NAMALWA (cell line): Measurements from ENCODE around the gene PRPF19.

Experiments used
- DNase-seq: peaks from one replicate; pipeline ENCODE4 v3.0.0-alpha.2; 2015; ENCODE audit warnings: low spot score

Gene PRPF19

GRCh38 chr11:60937811-60938210, 31.4 kb upstream of the PRPF19 start:
- no peak for DNase-seq

GRCh38 chr11:60937144-60937527, 30.8 kb upstream of the PRPF19 start:
- DNase-seq = no peak

- no peak for DNase-seq
These were observed 30.2 kb upstream of the PRPF19 start for GRCh38 chr11:60936467-60937143.

- DNase-seq = no peak
These were observed 29.5 kb upstream of the PRPF19 start for GRCh38 chr11:60935676-60936442.

GRCh38 chr11:60934790-60935605, 28.6 kb upstream of the PRPF19 start:
- no peak for DNase-seq

GRCh38 chr11:60934124-60934789, 27.9 kb upstream of the PRPF19 start:
- DNase-seq = no peak

GRCh38 chr11:60933416-60934123, 27.2 kb upstream of the PRPF19 start:
- no peak for DNase-seq

GRCh38 chr11:60932605-60933356, 26.4 kb upstream of the PRPF19 start:
- peak; percentile 47 for DNase-seq

GRCh38 chr11:60931917-60932316, 25.5 kb upstream of the PRPF19 start:
- DNase-seq = no peak

GRCh38 chr11:60930394-60930793, 24.0 kb upstream of the PRPF19 start:
- DNase-seq = no peak

- DNase-seq = no peak
These were observed 23.4 kb upstream of the PRPF19 start for GRCh38 chr11:60929764-60930163.

GRCh38 chr11:60928563-60929001, 22.2 kb upstream of the PRPF19 start:
- no peak for DNase-seq

- DNase-seq = no peak
These were observed 21.2 kb upstream of the PRPF19 start for GRCh38 chr11:60927600-60927999.

GRCh38 chr11:60927061-60927592, 20.7 kb upstream of the PRPF19 start:
- DNase-seq = no peak

GRCh38 chr11:60926500-60926899, 20.1 kb upstream of the PRPF19 start:
- no peak for DNase-seq

GRCh38 chr11:60925868-60926267, 19.5 kb upstream of the PRPF19 start:
- DNase-seq = no peak

GRCh38 chr11:60924906-60925853, 18.8 kb upstream of the PRPF19 start:
- DNase-seq = no peak

GRCh38 chr11:60924110-60924905, 17.9 kb upstream of the PRPF19 start, which contains the start of gene TMEM132A:
Gene TMEM132A, plus strand, starts transcription at chr11:60924460. Its CDS starts 174 bp downstream, at chr11:60924634.
- no peak for DNase-seq

- DNase-seq = no peak
These were observed 17.4 kb upstream of the PRPF19 start for GRCh38 chr11:60923800-60924109.
